Stimulated activated naive CD8-positive, alpha-beta T cell treated with anti-CD3 and anti-CD28 coated beads, Interleukin-15, amount 100 ng/mL, for 72 hours (primary cell): Measurements from ENCODE around the gene DUSP9.

ENCODE experiments used
- ATAC-seq: fragments of 150-1000 bp; cut with Tn5 transposase; 2 replicates; pipeline ENCODE4 v1.10.0; 2021; ENCODE audit warnings: mild to moderate bottlenecking, moderate library complexity
- DNase-seq, 2 donors: peaks; one replicate each; pipeline ENCODE4 v3.0.0; 2021 to 2022
- H3K27ac Mint-ChIP-seq, 2 donors: one replicate each; pipeline ENCODE4 v1.8.0; 2022; ENCODE audit warnings: mild to moderate bottlenecking in 2 of 2, mixed read lengths in 2 of 2, moderate library complexity in 2 of 2
- H3K27me3 Mint-ChIP-seq: one replicate; pipeline ENCODE4 v1.8.0; 2022; ENCODE audit warnings: mixed read lengths
- H3K4me1 Mint-ChIP-seq: one replicate; pipeline ENCODE4 v1.8.0; 2022; ENCODE audit warnings: mild to moderate bottlenecking, mixed read lengths
- H3K4me3 Mint-ChIP-seq, 2 donors: one replicate each; pipeline ENCODE4 v1.8.0; 2022; ENCODE audit warnings: mild to moderate bottlenecking in 2 of 2, mixed read lengths in 2 of 2, moderate library complexity in 1 of 2
- H3K9me3 Mint-ChIP-seq, 2 donors: one replicate each; pipeline ENCODE4 v1.8.0; 2022; ENCODE audit warnings: mixed read lengths in 2 of 2

Gene DUSP9

DNA sequence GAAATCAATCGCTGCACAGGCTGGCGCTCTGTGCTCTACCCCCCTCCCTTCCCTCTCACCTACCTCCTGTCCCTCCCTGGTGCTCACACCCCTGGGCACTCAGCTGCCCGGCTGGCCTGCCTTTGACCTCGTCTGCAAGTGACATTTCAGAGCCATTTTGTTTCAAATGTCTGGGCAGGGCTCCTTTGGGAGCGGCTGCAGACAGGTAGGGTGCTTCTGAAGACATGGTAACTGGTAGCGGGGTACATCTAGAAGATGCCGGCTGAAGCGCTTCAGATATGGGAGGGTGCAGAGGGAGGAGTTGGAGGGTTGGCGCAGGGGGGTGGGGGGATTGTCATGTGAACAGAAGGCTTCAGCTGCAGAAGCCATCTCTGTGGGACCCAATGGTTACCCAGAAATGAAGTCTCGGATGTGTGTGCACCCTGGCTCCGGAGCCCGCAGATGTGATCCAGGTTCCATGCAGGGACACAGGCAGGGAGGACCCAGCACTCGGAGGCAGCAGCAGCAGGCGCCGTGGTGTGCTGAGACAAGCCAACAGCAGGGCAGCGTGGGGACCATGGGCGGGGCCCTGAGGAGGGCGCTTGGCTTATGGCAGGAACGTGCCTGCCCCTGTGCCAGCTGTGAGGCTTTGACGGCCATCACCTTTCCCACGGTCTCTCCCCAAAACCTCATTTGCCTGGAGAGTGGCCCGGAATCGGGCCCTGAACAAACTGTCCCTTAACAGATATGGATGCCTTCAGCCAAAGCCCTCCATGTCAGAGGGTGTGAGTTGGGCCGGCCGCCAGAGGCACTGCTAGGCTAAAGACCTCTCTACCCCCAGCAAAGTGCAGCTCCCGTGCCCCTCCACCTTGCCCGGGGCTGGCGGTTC, 7.6 kb upstream of the DUSP9 start:
- no peak overlapping the region for H3K27ac Mint-ChIP-seq
- no peaks in the 10 kb centered on the region for H3K9me3 Mint-ChIP-seq
- H3K4me1 Mint-ChIP-seq, result peaks cover 20% of the 10 kb centered on the region
- H3K27me3 Mint-ChIP-seq, result peaks cover 62% of the 10 kb centered on the region
- no peak overlapping the region for H3K4me3 Mint-ChIP-seq
- DNase-seq (no peak), ATAC-seq (no peak)

DNA sequence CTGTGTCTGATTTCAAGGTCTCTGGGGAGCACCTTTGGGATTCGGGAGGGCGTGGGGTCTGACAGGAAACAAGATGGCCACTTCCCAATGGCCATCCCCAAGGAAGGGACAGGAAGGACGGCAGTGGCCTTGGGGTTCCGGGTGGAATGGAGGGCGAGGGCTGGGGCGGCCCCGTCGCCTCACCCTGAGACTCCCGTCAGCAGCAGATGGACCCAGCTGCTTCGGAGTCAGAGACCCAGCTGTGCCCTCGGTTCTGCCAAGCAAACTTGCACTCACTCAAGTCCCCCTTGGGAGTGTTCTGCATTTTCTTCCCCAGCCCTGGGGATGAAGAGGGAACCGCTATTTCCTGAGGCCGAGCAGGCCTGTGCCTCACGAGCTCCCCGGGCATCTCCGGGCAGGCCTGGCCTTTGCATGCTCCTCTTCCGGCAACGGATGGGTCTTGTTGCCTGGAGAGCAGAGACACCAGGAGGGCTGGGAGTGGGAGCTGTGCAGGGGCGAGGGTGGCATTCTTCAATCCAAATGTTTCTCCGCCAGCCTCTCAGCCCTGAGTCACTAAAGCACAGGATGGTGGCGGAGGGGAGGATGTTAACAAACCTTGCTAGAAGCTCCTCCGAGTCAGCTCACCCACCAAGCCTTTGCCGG, 6.8 kb upstream of the DUSP9 start:
- H3K27ac Mint-ChIP-seq, result no peak overlapping the region

DNA sequence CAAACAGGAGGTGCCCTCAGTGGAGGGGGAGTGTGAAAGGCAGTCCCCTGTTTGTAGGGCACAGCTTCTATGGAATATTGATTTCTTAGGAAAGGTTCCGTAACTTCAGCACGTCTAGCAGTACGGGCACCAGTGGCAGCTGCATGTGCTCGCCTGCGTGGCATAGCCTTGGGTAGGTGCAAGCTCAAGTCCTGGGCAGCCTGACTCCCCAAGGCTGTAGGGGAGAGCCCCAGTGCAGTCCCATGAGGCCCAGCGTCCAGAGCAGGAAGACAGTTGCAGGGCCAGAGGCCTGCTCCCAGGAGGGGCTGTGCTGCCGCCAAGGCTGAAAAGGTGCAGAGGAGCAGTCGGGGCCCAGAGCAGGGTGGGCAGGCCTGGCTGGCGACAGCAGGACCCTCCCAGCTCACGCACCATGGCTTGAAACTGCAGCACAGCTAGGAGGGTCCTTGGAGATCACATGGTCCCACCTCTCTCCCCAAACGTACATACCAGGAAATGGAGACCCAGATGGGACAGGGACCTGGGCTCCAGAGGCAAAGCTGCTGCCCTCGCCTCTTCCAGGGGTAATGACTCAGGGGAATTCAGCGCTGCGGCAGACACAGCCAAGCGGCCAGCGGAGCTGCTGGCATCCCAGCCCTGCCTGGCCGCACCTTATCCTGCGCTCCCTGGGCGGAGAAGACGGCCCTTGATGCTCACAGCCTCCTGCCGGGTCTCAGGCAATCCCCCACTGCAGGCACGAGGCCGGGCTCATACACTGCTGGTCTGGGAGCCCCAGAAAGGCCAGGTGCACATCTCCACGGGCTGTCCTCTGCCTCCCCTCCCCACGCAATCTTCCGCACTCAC, 6.0 kb upstream of the DUSP9 start:
- no peak overlapping the region for H3K4me3 Mint-ChIP-seq

More for the DNA sequence above, 6.8 kb upstream of the DUSP9 start:
- Mint-ChIP-seq H3K27me3 (peaks cover 62% of the 10 kb centered on the region), H3K4me3 (no peak overlapping the region), H3K4me1 (peaks cover 26% of the 10 kb centered on the region), H3K9me3 (no peaks in the 10 kb centered on the region)
- ATAC-seq, result no peak
- no peak for DNase-seq

DNA sequence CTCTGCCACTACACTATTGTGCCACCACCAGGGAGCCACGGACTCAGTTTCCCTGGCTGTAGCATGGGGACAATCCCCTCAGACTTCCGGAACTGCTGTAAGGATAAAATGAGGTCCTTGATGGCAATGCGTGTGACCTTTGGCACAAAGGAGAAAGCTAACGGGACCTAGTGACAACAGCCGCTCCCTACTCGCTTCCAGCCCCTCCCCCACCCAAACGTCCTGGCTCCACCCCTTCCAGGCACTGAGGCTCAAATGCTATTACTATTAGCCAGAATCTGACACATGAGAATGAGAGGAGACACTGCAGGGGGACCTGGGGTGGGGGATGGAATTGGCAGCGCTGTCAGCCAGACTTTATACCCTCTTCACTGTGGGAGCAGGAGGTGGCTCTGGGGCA, 5.4 kb upstream of the DUSP9 start:
- H3K4me3 Mint-ChIP-seq, result peak overlapping the region in 1 of 2 donors; percentile 3

More for the DNA sequence above, 6.0 kb upstream of the DUSP9 start:
- H3K9me3 Mint-ChIP-seq, result no peaks in the 10 kb centered on the region
- DNase-seq, result no peak
- H3K27ac Mint-ChIP-seq, result no peak overlapping the region
- peaks cover 67% of the 10 kb centered on the region for H3K27me3 Mint-ChIP-seq
- peaks cover 26% of the 10 kb centered on the region for H3K4me1 Mint-ChIP-seq
- no peak for ATAC-seq

DNA sequence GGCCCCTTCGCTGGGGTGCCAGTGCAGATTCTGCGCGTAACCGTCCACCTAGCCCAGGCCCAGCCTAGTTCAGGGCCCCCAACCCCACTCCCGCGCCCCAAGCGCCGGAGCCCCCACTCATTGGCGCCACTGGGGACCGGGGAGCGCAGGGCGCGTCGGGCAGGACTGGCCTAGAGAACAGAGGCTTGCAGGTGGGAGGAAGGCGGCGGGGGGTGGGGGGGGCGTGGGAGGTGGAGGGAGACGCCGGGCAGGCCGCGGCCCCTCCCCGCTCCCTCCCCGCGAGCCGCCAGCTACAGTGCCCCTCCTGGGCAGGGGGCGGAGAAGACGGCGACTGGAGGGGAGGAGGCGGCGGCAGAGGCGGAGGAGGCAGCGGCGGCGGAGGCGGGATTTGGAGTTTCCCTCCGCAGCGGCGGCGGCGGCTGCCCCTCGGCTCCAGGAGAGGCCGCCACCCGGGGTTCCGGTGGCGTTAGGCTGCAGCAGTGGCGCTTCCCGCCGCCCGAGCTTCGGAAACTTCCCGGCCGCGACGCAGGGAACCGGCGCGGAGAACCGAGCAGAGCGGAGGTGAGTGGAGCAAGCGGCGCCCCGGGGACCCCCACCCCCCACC, 4.8 kb upstream of the DUSP9 start:
- H3K27ac Mint-ChIP-seq, result no peak overlapping the region
- H3K27me3 Mint-ChIP-seq, result peaks cover 74% of the 10 kb centered on the region
- DNase-seq (no peak), ATAC-seq (no peak)
- peak overlapping the region in 1 of 2 donors; percentile 3 for H3K4me3 Mint-ChIP-seq
- H3K4me1 Mint-ChIP-seq, result peaks cover 26% of the 10 kb centered on the region
- H3K9me3 Mint-ChIP-seq, result no peaks in the 10 kb centered on the region

More for the DNA sequence above, 5.4 kb upstream of the DUSP9 start:
- Mint-ChIP-seq H3K9me3 (no peaks in the 10 kb centered on the region), H3K27me3 (peaks cover 74% of the 10 kb centered on the region), H3K27ac (no peak overlapping the region), H3K4me1 (peaks cover 26% of the 10 kb centered on the region)
- DNase-seq (no peak), ATAC-seq (no peak)

DNA sequence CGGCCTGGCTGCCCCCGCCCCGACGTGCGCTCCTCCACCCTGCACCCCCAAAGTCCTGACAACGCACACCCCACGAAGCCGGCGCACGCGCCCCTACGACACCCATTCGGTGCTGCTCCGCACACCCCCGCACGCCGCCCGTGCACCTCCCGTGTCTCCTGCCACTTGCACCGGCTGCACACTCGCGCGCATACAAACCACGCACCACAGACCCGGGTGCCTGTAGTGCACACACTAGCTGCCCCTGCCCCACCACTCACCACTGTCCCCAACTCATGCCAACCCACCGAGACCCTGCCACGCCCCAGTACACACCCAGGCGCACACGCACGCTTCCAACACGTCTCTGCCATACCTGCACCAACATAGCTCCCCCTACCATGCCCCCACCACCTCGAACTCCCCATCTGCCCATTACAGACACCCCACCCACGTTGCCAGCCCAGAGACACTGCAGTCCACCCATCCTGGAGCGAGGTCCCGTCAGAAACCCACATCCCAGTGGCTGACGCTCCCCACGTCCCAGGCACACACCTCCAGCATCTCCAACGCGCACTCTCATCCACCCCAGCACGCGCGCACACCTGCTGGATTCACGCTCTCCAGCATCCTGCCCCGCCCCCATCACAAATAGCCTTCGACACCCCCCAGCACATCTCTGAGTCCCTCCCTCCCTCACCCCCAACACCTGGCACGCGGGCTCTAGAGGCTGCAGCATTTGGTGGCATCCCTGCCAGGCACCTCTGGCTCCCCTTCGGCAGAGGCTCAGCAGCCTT, 4.2 kb upstream of the DUSP9 start:
- Mint-ChIP-seq H3K9me3 (no peaks in the 10 kb centered on the region), H3K27me3 (peaks cover 76% of the 10 kb centered on the region), H3K4me3 (peak overlapping the region; percentile 71 to 76), H3K4me1 (peaks cover 26% of the 10 kb centered on the region), H3K27ac (no peak overlapping the region)
- ATAC-seq (no peak), DNase-seq (no peak)

DNA sequence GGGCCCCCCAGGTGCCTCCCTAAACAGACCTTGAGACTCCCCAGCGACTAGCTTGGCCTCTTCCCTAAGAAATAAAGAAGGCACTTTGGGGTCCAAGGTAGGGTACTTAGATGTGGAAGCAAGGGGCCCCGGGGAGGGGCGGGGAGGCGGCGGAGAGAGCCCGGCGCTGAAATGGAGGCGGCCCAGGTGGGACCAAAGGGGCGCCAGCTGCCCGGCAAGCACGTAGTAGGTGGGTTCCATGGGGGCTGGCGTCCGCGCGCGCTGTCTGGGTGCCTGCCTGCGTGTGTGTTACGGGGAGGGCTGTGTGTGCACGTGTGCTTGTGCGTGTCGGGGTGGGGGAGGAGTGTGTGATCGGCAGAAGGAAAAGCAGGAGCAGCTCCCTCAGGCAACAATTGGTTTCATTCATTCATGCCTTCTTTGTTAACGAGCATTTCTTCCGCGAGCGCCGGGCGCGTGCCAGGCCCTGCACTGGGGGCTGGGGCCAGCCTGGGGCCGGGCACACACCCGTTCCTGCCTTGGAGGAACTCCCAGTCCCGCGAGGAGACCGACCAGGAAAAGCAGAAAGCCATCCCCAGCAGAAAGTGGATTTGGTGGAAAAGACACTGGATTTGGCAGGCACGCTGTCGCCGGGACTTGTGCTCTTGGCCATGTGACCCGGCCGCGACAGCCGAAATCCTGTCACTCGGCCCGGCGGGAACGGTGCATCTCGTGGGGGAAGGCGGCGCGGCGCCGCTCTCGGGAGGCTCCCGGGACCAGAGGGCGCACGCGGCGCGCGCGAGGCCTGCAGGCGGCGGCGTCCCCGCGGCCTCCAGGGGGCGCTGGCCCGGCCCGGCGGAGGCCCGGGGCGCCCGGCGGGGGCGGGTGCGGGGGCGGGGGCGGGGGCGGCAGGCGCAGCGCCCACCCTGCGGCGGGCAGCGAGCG, 3.3 kb upstream of the DUSP9 start:
- Mint-ChIP-seq H3K9me3 (no peaks in the 10 kb centered on the region), H3K4me3 (peak overlapping the region; percentile 26 to 76), H3K27ac (no peak overlapping the region), H3K27me3 (peaks cover 76% of the 10 kb centered on the region), H3K4me1 (peaks cover 26% of the 10 kb centered on the region)
- DNase-seq (no peak), ATAC-seq (no peak)

DNA sequence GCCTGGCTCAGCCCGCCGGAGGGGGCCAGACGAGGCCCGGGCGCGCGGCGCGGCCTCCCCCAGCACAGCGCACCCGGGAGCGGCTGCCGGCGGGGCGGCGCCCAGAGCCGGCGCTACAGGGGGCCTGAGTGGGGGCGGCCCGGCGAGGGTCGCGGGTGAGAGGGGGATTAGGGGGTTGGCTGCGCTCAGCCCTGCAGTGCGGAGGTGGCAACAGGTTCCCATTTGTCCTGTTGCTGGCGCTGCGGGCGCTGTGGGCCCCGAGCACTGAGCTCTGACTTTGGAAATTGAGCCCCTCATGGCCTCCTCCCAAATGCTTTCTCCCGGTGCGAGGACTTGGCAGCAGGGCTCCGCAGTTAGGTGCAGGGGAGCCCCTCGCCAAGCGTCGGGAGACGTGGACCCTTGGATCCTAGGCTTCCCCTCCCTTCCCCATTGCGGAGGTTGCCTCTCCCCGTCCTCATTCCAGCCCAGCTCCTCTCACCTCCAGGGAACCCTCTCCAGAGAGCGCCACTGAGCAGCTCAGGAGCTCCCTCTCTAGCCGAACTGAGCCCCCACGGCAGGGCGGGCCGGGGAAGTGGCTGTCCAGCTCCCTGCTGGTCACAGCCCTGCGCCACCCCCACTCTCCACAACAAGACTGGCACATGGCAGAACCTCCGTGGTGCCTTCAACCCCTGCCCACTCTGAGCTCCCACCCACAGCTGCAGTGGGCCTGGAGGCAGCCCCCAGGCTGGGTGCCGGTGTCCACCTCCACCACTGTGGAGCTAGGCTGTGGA, 2.5 kb upstream of the DUSP9 start:
- H3K4me3 Mint-ChIP-seq, result no peak overlapping the region
- ATAC-seq (no peak), DNase-seq (no peak)
- no peak overlapping the region for H3K27ac Mint-ChIP-seq
- peaks cover 76% of the 10 kb centered on the region for H3K27me3 Mint-ChIP-seq
- no peaks in the 10 kb centered on the region for H3K9me3 Mint-ChIP-seq
- H3K4me1 Mint-ChIP-seq, result peaks cover 26% of the 10 kb centered on the region

DNA sequence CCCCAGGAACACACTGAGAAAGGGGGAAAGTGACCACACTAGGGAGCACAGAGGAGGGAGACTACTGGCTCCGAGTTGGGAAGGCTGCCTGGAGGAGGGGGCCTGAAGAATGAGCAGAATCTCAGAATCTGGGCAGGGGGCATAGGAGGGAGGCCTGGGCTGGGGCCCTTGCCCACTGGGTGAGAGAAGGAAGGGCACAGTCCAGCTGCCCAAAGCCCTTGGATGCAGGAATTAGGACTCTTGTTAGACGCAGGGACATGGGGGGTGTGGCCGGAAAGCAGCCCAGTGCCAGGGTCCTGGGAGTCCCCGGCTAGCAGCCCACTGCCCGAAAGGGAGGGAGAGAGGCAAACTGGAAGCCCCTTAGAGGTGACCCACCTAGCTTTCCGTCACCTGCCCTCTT, 1.9 kb upstream of the DUSP9 start:
- Mint-ChIP-seq H3K9me3 (no peaks in the 10 kb centered on the region), H3K27me3 (peaks cover 76% of the 10 kb centered on the region), H3K4me3 (no peak overlapping the region), H3K4me1 (peaks cover 26% of the 10 kb centered on the region), H3K27ac (no peak overlapping the region)
- no peak for DNase-seq
- no peak for ATAC-seq

DNA sequence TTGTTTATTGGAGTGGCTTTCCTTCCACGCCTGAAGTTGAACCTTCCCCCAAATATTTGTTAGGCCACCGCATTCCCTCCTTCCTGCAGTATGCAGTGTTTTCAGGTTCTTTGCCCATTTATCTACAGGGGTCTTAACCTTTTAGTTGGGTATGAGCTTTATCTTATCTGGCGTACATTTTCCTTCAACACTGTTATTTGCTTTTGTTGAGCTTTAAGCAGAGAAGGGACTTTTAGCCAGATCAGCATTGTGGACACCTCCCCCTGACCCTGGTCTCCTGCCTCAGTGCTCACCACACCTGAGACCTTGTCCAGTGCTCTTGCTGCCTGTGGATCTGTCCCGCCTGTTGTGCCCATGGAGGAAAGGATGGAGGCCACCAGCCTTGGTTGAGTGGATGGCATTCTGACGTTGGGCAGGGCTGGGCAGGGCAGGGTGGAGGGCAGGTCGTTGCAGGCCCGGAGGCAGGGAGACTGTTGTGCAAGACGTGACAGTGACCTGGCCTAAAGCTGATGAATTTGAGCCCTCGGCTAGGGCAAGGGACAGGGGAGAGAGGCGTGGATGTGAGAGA, 998 bp upstream of the DUSP9 start:
- ATAC-seq (no peak), DNase-seq (no peak)
- H3K9me3 Mint-ChIP-seq, result no peaks in the 10 kb centered on the region
- H3K27ac Mint-ChIP-seq, result no peak overlapping the region
- no peak overlapping the region for H3K4me3 Mint-ChIP-seq
- H3K27me3 Mint-ChIP-seq, result peaks cover 70% of the 10 kb centered on the region
- peaks cover 26% of the 10 kb centered on the region for H3K4me1 Mint-ChIP-seq

DNA sequence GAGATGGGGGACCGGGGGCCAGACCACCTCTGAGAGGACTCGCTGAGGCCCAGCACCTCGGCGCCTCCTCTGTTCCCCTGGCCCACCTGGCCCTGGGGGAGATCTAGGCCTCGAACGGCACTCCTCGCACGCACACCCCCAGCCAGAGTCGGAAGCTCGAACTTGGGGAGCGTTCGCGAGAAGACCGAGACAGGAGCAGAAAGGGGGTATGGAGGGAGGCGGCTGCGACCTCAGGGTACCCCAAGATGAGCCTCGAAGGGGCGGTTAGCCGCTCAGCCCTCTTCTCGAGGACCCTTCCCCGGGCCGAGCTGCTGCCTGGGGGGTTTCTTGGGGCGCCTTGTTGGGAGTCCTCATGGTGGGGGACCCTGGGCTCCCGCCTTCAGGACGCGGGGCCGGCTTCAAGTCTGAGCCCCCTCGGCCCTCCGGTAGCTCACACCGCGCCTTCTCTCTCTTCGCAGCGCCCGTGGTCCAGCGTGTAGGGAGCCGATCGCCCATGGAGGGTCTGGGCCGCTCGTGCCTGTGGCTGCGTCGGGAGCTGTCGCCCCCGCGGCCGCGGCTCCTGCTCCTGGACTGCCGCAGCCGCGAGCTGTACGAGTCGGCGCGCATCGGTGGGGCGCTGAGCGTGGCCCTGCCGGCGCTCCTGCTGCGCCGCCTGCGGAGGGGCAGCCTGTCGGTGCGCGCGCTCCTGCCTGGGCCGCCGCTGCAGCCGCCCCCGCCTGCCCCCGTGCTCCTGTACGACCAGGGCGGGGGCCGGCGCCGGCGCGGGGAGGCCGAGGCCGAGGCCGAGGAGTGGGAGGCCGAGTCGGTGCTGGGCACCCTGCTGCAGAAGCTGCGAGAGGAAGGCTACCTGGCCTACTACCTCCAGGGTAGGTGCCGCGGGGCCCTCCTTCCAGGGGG, 706 bp downstream of the DUSP9 start:
- DNase-seq (no peak), ATAC-seq (no peak)
- Mint-ChIP-seq H3K27ac (no peak overlapping the region), H3K4me1 (peaks cover 16% of the 10 kb centered on the region), H3K4me3 (peak overlapping the region; percentile 45 to 61), H3K9me3 (no peaks in the 10 kb centered on the region), H3K27me3 (peaks cover 55% of the 10 kb centered on the region)

DNA sequence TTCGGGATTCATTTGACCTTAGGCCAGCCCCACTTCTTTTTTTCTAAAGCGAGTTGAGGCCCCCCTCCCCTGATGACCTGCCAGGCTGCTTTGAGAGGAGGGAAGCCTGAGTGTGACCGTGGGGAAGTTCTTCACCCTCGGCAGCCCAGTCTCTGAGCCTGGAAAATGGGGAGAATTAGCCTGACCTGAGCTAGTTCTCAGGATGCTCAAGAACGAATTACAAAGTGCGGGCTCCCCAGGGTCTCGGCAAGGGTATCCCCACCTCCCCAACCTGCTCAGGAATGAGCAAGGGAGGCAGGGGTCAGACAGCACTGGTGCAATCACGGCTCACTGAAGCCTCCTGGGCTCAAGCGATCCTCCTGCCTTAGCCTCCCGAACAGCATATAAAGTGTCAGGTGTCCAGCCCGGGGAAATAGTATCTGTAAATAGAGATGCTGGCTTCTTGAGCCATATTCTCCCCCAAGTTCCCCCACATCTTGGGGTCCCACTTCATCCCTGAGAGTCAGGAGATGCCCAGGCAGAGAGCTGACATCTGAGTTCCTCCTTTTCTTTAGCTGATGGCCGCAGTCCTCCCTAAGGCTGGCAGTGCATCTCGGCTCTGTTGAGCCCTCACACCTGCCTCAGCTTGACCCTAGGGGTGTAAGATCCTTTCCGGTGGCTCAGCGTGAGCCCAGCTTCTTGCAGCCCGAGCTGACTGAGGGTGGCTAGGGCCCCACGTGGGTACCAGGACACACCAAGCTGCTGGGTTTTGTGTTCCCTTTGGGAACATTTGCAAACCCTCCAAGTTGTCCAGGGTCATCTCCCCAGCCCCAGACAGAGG, 1.6 kb downstream of the DUSP9 start:
- no peak for ATAC-seq
- peaks cover 8% of the 10 kb centered on the region for H3K4me1 Mint-ChIP-seq
- no peak overlapping the region for H3K27ac Mint-ChIP-seq
- DNase-seq, result no peak
- H3K4me3 Mint-ChIP-seq, result no peak overlapping the region
- peaks cover 47% of the 10 kb centered on the region for H3K27me3 Mint-ChIP-seq
- H3K9me3 Mint-ChIP-seq, result no peaks in the 10 kb centered on the region
